ENCODE measurements around the gene WDR70.

GRCh38 chr5:37665272-37665671, 286.2 kb downstream of the WDR70 start:
- no peak for TF ChIP-seq POLR2A (IDR thresholded peaks at IDR 0.05)
- TF ChIP-seq CTCF (IDR thresholded peaks at IDR 0.05): no peak
